ENCODE results near the gene INPP5B. TPM values are rescaled to one million over a fixed set of nuclear protein-coding genes. Genes with fewer than 3 reads are reported as not detected.

The INPP5B gene
- total RNA-seq, 4 donors from 2014 or later = 32.6 to 80.8 (median 37.7) TPM

DNA sequence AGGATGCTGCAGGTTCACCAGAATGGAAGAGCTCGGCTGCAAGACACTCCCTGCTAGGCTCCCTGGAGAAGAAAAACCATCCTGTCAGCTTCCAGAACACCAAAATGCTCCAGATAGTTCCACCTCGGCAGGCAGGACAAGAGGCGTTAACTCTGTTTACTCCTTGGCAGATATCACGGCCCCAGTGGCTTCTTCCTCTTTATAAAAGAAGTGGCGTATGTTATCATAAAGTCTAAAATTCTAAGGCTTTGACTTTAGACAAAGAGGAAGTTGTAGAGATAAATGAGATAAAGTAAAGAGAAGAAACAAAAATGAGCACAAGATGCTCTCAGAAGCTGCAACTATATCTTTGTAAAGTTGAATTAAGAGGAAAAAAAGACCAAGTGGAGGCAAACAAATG lies 63.2 kb downstream of the INPP5B start:
- H3K27ac ChIP-seq = no peak overlapping the region
- H3K4me1 ChIP-seq = no peaks in the 10 kb centered on the region
- peaks cover 15 to 100% of the 10 kb centered on the region in 2 donors for H3K36me3 ChIP-seq
- H3K27me3 ChIP-seq = no peaks in the 10 kb centered on the region
- H3K9me3 ChIP-seq = no peaks in the 10 kb centered on the region
- TF ChIP-seq, protein P1, sequence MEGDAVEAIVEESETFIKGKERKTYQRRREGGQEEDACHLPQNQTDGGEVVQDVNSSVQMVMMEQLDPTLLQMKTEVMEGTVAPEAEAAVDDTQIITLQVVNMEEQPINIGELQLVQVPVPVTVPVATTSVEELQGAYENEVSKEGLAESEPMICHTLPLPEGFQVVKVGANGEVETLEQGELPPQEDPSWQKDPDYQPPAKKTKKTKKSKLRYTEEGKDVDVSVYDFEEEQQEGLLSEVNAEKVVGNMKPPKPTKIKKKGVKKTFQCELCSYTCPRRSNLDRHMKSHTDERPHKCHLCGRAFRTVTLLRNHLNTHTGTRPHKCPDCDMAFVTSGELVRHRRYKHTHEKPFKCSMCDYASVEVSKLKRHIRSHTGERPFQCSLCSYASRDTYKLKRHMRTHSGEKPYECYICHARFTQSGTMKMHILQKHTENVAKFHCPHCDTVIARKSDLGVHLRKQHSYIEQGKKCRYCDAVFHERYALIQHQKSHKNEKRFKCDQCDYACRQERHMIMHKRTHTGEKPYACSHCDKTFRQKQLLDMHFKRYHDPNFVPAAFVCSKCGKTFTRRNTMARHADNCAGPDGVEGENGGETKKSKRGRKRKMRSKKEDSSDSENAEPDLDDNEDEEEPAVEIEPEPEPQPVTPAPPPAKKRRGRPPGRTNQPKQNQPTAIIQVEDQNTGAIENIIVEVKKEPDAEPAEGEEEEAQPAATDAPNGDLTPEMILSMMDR (IDR thresholded peaks at IDR 0.05) = no peak
- no peak for TF ChIP-seq POLR2AphosphoS5 (IDR thresholded peaks at IDR 0.05)
- TF ChIP-seq POLR2A (IDR thresholded peaks at IDR 0.05) = no peak
- TF ChIP-seq EP300 (IDR thresholded peaks at IDR 0.05) = no peak
- no peak for ATAC-seq
- WGBS, 2 donors (ENCODE audit: low coverage in 1 of 2) = 71% methylated on average over 5 of the region's 5 CpGs; no CpG with 5 or more reads in 1 of the 2 donors
- no peak overlapping the region for H3K4me3 ChIP-seq

DNA sequence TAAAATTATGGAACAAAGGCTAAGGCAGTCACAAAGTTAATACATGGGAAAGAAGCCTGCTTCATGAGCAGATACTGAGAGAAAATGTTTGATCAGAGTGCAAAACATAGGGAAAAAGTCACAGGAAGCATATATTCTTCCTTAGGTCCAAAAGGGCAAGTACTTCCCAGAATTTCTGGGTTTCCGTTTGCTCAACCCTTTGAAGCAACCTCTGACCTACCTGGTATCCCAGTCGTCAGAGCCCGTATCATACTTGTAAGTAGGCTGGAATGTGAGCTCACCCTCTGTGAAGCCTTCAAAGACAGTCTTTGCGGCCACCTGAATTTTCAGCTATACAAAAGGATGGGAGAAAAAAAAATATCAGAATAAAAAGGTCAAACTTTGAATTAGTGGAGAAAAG lies 67.0 kb downstream of the INPP5B start:
- TF ChIP-seq EP300 (IDR thresholded peaks at IDR 0.05) (no peak), POLR2A (IDR thresholded peaks at IDR 0.05) (no peak), POLR2AphosphoS5 (IDR thresholded peaks at IDR 0.05) (no peak)
- TF ChIP-seq, protein P1 (IDR thresholded peaks at IDR 0.05) = no peak
- H3K27me3 ChIP-seq = no peaks in the 10 kb centered on the region
- H3K36me3 ChIP-seq = peaks cover 8 to 99% of the 10 kb centered on the region in 2 donors
- H3K27ac ChIP-seq = no peak overlapping the region
- H3K4me3 ChIP-seq = no peak overlapping the region
- WGBS, 2 donors (ENCODE audit: low coverage in 1 of 2) = 78 to 82% methylated on average over 4 of the region's 4 CpGs
- H3K9me3 ChIP-seq = no peaks in the 10 kb centered on the region
- no peaks in the 10 kb centered on the region for H3K4me1 ChIP-seq
- no peak for ATAC-seq

DNA sequence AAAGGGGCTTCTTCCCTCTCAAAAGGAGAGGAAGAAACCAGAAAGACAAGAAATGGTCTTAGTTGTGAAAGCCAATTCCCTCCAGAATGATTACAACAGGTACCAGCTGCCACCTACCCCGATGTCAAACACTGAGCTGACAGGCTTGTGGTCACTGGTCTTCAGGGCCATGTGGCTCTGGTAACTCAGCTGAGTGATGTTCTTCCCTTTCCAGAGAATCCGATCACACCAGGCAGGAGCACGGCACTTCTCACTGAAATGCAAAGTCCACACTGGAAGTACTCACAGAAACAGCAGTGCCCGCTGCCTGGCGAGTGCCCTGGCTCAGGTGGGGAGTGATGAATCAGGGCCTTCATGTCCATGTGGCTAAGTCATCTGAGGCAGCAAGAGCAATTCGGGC lies 68.8 kb downstream of the INPP5B start:
- no peaks in the 10 kb centered on the region for H3K27me3 ChIP-seq
- WGBS, 2 donors (ENCODE audit: low coverage in 1 of 2) = 90 to 100% methylated on average over 3 of the region's 6 CpGs
- H3K27ac ChIP-seq = no peak overlapping the region
- H3K9me3 ChIP-seq = no peaks in the 10 kb centered on the region
- peaks cover 16 to 99% of the 10 kb centered on the region in 2 donors for H3K36me3 ChIP-seq
- H3K4me3 ChIP-seq = no peak overlapping the region
- ATAC-seq = no peak
- TF ChIP-seq, protein P1 (IDR thresholded peaks at IDR 0.05) = no peak
- TF ChIP-seq EP300 (IDR thresholded peaks at IDR 0.05) = no peak
- no peaks in the 10 kb centered on the region for H3K4me1 ChIP-seq

DNA sequence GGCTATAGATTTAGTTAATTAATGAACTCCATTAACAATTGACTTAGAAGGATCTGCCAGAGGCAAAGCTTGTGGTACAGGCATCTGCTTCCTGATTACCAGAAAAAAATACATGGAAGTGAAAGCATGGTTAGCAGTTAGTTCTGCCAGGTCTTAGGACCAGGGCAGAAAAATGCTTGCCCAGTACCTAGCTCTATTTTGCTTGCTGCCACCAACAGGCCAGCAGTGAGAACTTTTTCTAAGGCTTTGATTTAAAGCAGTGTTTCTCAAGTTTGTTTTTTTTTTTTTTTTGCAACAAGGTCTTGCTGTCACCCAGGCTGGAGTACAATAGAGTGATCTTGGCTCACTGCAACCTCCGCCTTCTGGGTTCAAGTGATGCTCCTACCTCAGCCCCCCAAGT lies 71.0 kb downstream of the INPP5B start:
- no peak for ATAC-seq
- no peaks in the 10 kb centered on the region for H3K4me1 ChIP-seq
- H3K36me3 ChIP-seq = peaks cover 12 to 96% of the 10 kb centered on the region in 2 donors
- TF ChIP-seq, protein P1 (IDR thresholded peaks at IDR 0.05) = no peak
- TF ChIP-seq POLR2A (IDR thresholded peaks at IDR 0.05) (no peak), POLR2AphosphoS5 (IDR thresholded peaks at IDR 0.05) (no peak), EP300 (IDR thresholded peaks at IDR 0.05) (no peak)
- H3K27ac ChIP-seq = no peak overlapping the region
- H3K9me3 ChIP-seq = no peaks in the 10 kb centered on the region
- H3K27me3 ChIP-seq = no peaks in the 10 kb centered on the region
- 100% methylated on average over 1 of the region's 1 CpG; no CpG with 5 or more reads in 1 of the 2 donors for WGBS, 2 donors (ENCODE audit: low coverage in 1 of 2)
- H3K4me3 ChIP-seq = no peak overlapping the region

DNA sequence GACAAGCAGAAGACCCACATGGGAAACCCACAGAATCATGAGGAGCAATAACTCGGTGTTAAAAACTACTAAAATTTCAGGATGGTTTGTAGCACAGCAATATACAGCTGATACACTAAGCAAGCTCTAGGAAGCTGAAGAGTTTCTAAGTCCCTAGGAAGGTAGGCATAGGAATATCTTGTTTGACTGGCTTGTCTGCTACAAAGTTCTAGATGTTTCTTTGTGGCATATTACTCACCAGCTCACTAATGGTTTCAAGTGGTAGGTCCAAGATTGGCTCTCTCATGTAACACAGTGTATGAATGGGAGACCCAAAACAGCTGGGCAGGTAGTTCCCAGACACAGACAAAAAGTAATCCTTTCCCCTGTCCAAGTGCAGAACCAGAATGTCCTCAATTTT lies 74.2 kb downstream of the INPP5B start:
- Histone ChIP-seq H3K27ac (no peak overlapping the region), H3K36me3 (peaks cover 12 to 96% of the 10 kb centered on the region in 2 donors)
- 83 to 86% methylated on average over 1 of the region's 1 CpG for WGBS, 2 donors (ENCODE audit: low coverage in 1 of 2)

More for the DNA sequence above, 74.2 kb downstream of the INPP5B start:
- no peak for ATAC-seq
- Histone ChIP-seq H3K9me3 (no peaks in the 10 kb centered on the region), H3K4me3 (no peak overlapping the region), H3K27me3 (no peaks in the 10 kb centered on the region), H3K4me1 (no peaks in the 10 kb centered on the region)
- TF ChIP-seq POLR2A (IDR thresholded peaks at IDR 0.05) (no peak), EP300 (IDR thresholded peaks at IDR 0.05) (no peak), POLR2AphosphoS5 (IDR thresholded peaks at IDR 0.05) (no peak)
- TF ChIP-seq, protein P1 (IDR thresholded peaks at IDR 0.05) = no peak

Measured in gastroesophageal sphincter (tissue), 4 donors.